Fibroblast of mammary gland (primary cell): ENCODE measurements around the gene CLCN7.

Experiments
- DNase-seq: peaks from one replicate; pipeline ENCODE4 v3.0.0-alpha.2; 2010; ENCODE audit warnings: low read depth
- H3K4me3 ChIP-seq: 2 replicates; pipeline ENCODE4 v1.5.1; 2011; ENCODE audit warnings: low read depth, mild to moderate bottlenecking, low read length, moderate library complexity; ENCODE audit not compliant: control insufficient read depth
- CTCF ChIP-seq: conservative IDR thresholded peaks from 2 replicates; pipeline ENCODE4 v1.5.1; 2011; ENCODE audit warnings: low read depth, low read length, inconsistent platforms; ENCODE audit not compliant: control insufficient read depth, insufficient read depth

CLCN7 gene

DNA sequence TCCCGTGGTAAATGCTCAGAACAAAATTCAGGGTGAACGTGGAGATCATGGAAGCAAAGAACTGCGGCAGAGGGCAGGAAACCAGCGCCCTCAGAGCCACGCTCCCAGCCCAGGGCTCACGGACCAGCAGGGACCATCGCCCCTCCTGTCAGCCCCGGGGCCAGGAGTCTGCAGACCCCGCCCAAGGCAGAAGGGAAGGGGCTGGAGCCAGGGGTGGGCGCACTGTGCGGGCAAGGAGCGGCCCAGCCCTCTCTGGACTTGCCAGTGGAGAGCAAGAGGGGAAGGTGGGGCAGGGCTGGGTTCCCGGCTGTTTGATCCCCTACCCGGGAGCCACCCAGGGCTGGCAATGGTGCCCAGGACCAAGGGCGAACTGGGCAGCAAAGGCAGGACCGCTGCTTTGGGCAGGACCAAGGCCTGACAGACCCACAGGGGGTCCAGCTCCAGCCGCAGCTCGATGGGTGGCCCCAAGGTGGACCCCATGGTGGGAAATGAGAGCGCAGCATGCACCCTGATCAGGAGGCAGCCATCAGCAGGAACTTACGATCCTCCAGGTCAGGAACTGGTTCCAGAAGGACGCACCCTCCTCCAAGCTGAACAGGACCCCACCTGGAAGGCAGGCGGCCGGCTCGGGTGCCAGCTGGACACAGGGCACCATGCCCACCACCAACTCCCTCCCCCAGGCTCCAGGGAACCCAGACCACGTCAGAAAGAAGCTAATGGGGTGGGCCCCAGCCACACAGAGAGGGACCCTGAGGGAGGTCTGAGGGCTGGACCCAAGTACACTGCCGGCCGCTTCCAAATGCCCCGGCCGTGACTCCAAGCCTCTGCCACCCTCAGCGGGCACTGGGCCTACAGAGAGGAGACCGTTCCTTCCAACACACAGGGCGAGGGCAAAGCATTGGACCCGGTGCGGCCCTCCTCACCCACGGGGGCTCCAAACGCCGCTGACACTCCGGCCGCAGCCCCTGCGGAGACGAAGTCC lies 19.3 kb downstream of the CLCN7 start:
- TF ChIP-seq CTCF, result no peak
- H3K4me3 ChIP-seq, result no peak overlapping the region
- DNase-seq, result no peak

- no peak for DNase-seq
- no peak for TF ChIP-seq CTCF
- no peak overlapping the region for H3K4me3 ChIP-seq
These were observed 20.3 kb downstream of the CLCN7 start for GRCh38 chr16:1454561-1454960.

DNA sequence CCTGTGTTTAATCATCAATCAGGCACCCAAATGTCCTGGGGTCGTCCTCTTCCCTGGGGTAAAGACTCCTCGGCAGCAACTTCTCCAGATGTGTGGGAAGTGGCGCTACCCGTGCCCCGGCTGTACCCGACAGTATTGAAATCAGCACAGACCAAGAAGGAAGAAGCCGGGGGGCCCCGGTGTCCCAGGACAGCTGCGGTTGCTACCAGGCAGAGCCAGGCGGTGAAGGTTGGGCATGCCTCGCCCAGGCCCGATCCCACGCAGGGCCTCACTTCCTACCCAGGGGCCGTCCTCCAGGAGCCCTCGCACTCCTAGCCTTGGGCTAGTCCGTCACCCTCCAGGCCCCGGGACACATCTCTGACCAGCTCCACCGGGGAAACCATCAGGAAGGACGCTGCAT lies 21.5 kb downstream of the CLCN7 start:
- DNase-seq, result no peak
- no peak overlapping the region for H3K4me3 ChIP-seq
- no peak for TF ChIP-seq CTCF

GRCh38 chr16:1452530-1452929 lies 22.3 kb downstream of the CLCN7 start:
- no peak overlapping the region for H3K4me3 ChIP-seq
- no peak for TF ChIP-seq CTCF
- DNase-seq, result no peak

DNA sequence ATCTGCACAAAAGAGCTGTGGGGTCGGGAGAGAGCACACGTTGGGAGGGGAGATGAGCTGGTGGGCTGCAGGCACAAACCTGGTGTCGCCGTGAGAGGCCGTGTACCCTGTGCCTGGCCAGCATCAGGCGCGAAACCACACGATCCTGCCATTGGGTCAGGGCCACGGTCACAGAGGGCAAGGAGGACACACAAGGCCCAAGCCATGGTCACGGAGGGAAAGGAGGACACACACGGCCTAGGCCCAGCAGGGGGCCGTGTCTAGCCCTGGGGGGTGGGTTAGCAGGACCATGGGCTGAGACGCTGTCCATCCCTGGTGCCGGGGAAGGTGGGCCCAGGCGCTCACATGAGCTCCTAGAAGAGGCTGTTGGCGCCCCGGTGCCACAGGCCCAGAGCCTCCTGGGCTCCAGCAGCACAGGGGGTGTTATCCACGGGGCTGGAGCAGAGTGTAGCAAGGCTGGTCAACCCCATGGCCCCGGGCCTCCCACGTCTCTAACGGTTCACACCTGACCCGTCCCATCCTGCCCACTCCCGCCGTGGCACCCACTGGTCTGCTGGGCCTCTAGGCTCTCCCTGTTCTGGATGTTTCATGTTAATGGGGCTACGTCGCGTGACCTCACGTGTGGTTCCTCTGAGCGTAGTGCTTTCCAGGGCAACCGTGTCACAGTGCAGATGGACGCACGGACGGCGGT lies 23.0 kb downstream of the CLCN7 start:
- TF ChIP-seq CTCF, result no peak
- no peak for DNase-seq
- H3K4me3 ChIP-seq, result no peak overlapping the region

- no peak for DNase-seq
- no peak overlapping the region for H3K4me3 ChIP-seq
- TF ChIP-seq CTCF, result no peak
These were observed 24.0 kb downstream of the CLCN7 start for GRCh38 chr16:1450841-1451240.
